Stimulated activated CD4-positive, alpha-beta T cell treated with anti-CD3 and anti-CD28 coated beads, Interleukin-4, amount 100 ng/mL, for 1 hour (primary cell): Measurements from ENCODE around the gene ANKRD44.

Source experiments
- DNase-seq: peaks from one replicate; pipeline ENCODE4 v3.0.0-alpha.2; 2020

Gene ANKRD44

GRCh38 chr2:197101519-197101918 lies 209.1 kb downstream of the ANKRD44 start:
- DNase-seq = no peak

- DNase-seq = no peak
These were observed 212.8 kb downstream of the ANKRD44 start for GRCh38 chr2:197097578-197098366.

GRCh38 chr2:197096649-197097048 lies 213.9 kb downstream of the ANKRD44 start:
- DNase-seq = no peak

GRCh38 chr2:197092431-197092830 lies 218.1 kb downstream of the ANKRD44 start:
- no peak for DNase-seq

- no peak for DNase-seq
These were observed 219.7 kb downstream of the ANKRD44 start for GRCh38 chr2:197090742-197091367.

GRCh38 chr2:197089655-197090054 lies 220.9 kb downstream of the ANKRD44 start:
- no peak for DNase-seq

GRCh38 chr2:197088694-197089093 lies 221.9 kb downstream of the ANKRD44 start:
- DNase-seq = no peak

- DNase-seq = no peak
These were observed 224.1 kb downstream of the ANKRD44 start for GRCh38 chr2:197086500-197086899.

GRCh38 chr2:197085665-197086064 lies 224.9 kb downstream of the ANKRD44 start:
- no peak for DNase-seq

GRCh38 chr2:197081294-197081693 lies 229.3 kb downstream of the ANKRD44 start:
- no peak for DNase-seq

- DNase-seq = no peak
These were observed 229.9 kb downstream of the ANKRD44 start for GRCh38 chr2:197080578-197081216.

- DNase-seq = no peak
These were observed 230.6 kb downstream of the ANKRD44 start for GRCh38 chr2:197079832-197080555.

- DNase-seq = no peak
These were observed 231.2 kb downstream of the ANKRD44 start for GRCh38 chr2:197079414-197079813.

GRCh38 chr2:197078535-197078934 lies 232.0 kb downstream of the ANKRD44 start:
- no peak for DNase-seq

- no peak for DNase-seq
These were observed 233.2 kb downstream of the ANKRD44 start for GRCh38 chr2:197077336-197077735.

- no peak for DNase-seq
These were observed 233.9 kb downstream of the ANKRD44 start for GRCh38 chr2:197076652-197077051.

- DNase-seq = no peak
These were observed 234.7 kb downstream of the ANKRD44 start for GRCh38 chr2:197075754-197076337.

- no peak for DNase-seq
These were observed 235.3 kb downstream of the ANKRD44 start for GRCh38 chr2:197075281-197075680.

- DNase-seq = no peak
These were observed 236.7 kb downstream of the ANKRD44 start for GRCh38 chr2:197073701-197074433.

GRCh38 chr2:197073270-197073669 lies 237.3 kb downstream of the ANKRD44 start:
- DNase-seq = no peak

GRCh38 chr2:197072533-197072932 lies 238.0 kb downstream of the ANKRD44 start:
- no peak for DNase-seq

GRCh38 chr2:197071790-197072436 lies 238.7 kb downstream of the ANKRD44 start:
- no peak for DNase-seq
